PFSK-1 (cell line): ENCODE measurements around the gene GSG1L.

ENCODE experiments used
- FOXP2 ChIP-seq: optimal IDR thresholded peaks from 2 replicates; pipeline ENCODE3; 2011; ENCODE audit warnings: borderline replicate concordance, control low read depth, inconsistent platforms; ENCODE audit not compliant: insufficient read depth; ENCODE audit errors: extremely low read length, extremely low read depth
- POLR2AphosphoS5 ChIP-seq: IDR thresholded peaks from 2 replicates; pipeline ENCODE4 v1.6.1; 2012; ENCODE audit warnings: low read depth, mild to moderate bottlenecking, control low read depth, low read length, moderate library complexity
- REST ChIP-seq, 2 experiments: IDR thresholded peaks; 2 replicates each; pipeline versions ENCODE4 v1.6.1 to v1.8.0; 2011 to 2012; ENCODE audit warnings: low read depth in 2 of 2, low read length in 2 of 2, control low read depth in 1 of 2, inconsistent platforms in 1 of 2, mild to moderate bottlenecking in 1 of 2, moderate library complexity in 1 of 2; ENCODE audit not compliant: insufficient read depth in 1 of 2
- SIN3A ChIP-seq: IDR thresholded peaks from 2 replicates; pipeline ENCODE4 v1.6.1; 2012; ENCODE audit warnings: mild to moderate bottlenecking, low read length, moderate library complexity, borderline replicate concordance; ENCODE audit not compliant: insufficient read depth
- TAF1 ChIP-seq: IDR thresholded peaks from 2 replicates; pipeline ENCODE4 v1.6.1; 2012; ENCODE audit warnings: low read length, control low read depth, borderline replicate concordance; ENCODE audit not compliant: insufficient read depth

Gene GSG1L

GRCh38 chr16:27980919-27981700, 82.4 kb downstream of the GSG1L start:
- TF ChIP-seq POLR2AphosphoS5, result no peak
- TF ChIP-seq FOXP2, result no peak
- TF ChIP-seq TAF1, result no peak
- TF ChIP-seq SIN3A, result no peak
- no peak for TF ChIP-seq REST (IDR thresholded peaks at IDR 0.05; ENCODE audit: insufficient read depth in 1 of 2, low read depth in 2 of 2, low read length in 2 of 2)

GRCh38 chr16:27980076-27980775, 83.3 kb downstream of the GSG1L start:
- TF ChIP-seq REST (IDR thresholded peaks at IDR 0.05; ENCODE audit: insufficient read depth in 1 of 2, low read depth in 2 of 2, low read length in 2 of 2) (no peak), FOXP2 (no peak), TAF1 (no peak)

- TF ChIP-seq REST (IDR thresholded peaks at IDR 0.05; ENCODE audit: insufficient read depth in 1 of 2, low read depth in 2 of 2, low read length in 2 of 2) (no peak), FOXP2 (no peak), SIN3A (no peak), POLR2AphosphoS5 (no peak), TAF1 (no peak)
These were observed 84.6 kb downstream of the GSG1L start for GRCh38 chr16:27978876-27979275.

- TF ChIP-seq POLR2AphosphoS5 (no peak), REST (IDR thresholded peaks at IDR 0.05; ENCODE audit: insufficient read depth in 1 of 2, low read depth in 2 of 2, low read length in 2 of 2) (no peak), TAF1 (no peak), FOXP2 (no peak), SIN3A (no peak)
These were observed 85.5 kb downstream of the GSG1L start for GRCh38 chr16:27977966-27978365.

GRCh38 chr16:27976990-27977389, 86.5 kb downstream of the GSG1L start:
- TF ChIP-seq TAF1 (no peak), FOXP2 (no peak), REST (IDR thresholded peaks at IDR 0.05; ENCODE audit: insufficient read depth in 1 of 2, low read depth in 2 of 2, low read length in 2 of 2) (no peak), SIN3A (no peak), POLR2AphosphoS5 (no peak)
